Measurements from ENCODE around the gene TEX19.
"Not testable (repeated sequence)": the region's sequence is repeated elsewhere in the genome, so short reads cannot be mapped to it uniquely, and the experiment has no call there.

Gene TEX19

GRCh38 chr17:82334622-82335394 is 24.2 kb upstream of the TEX19 start:
- DNase-seq (ENCODE audit: low read depth in 2 of 2), result no peak

- DNase-seq (ENCODE audit: low read depth in 2 of 2), result no peak
Observed at GRCh38 chr17:82338858-82339633, 20.0 kb upstream of the TEX19 start.

GRCh38 chr17:82339634-82340580 is 19.1 kb upstream of the TEX19 start:
- no peak for DNase-seq (ENCODE audit: low read depth in 2 of 2)

- DNase-seq (ENCODE audit: low read depth in 2 of 2), result no peak
Observed at GRCh38 chr17:82342361-82343079, 16.5 kb upstream of the TEX19 start.

GRCh38 chr17:82343560-82343959 is 15.5 kb upstream of the TEX19 start:
- no peak for DNase-seq (ENCODE audit: low read depth in 2 of 2)

- no peak for DNase-seq (ENCODE audit: low read depth in 2 of 2)
Observed at GRCh38 chr17:82344175-82344907, 14.7 kb upstream of the TEX19 start.

- no peak for DNase-seq (ENCODE audit: low read depth in 2 of 2)
Observed at GRCh38 chr17:82345151-82345976, 13.7 kb upstream of the TEX19 start.

GRCh38 chr17:82346342-82347300 is 12.4 kb upstream of the TEX19 start:
- no peak for DNase-seq (ENCODE audit: low read depth in 2 of 2)

GRCh38 chr17:82347994-82348393 is 11.1 kb upstream of the TEX19 start:
- DNase-seq (ENCODE audit: low read depth in 2 of 2), result not testable (repeated sequence)

GRCh38 chr17:82348434-82348833 is 10.6 kb upstream of the TEX19 start:
- no peak for DNase-seq (ENCODE audit: low read depth in 2 of 2)

GRCh38 chr17:82348866-82349265 is 10.2 kb upstream of the TEX19 start:
- no peak for DNase-seq (ENCODE audit: low read depth in 2 of 2)

- DNase-seq (ENCODE audit: low read depth in 2 of 2), result no peak
Observed at GRCh38 chr17:82349287-82349701, 9.8 kb upstream of the TEX19 start.

- DNase-seq (ENCODE audit: low read depth in 2 of 2), result no peak
Observed at GRCh38 chr17:82350182-82351030, 8.6 kb upstream of the TEX19 start.

GRCh38 chr17:82351254-82351712 is 7.8 kb upstream of the TEX19 start:
- DNase-seq (ENCODE audit: low read depth in 2 of 2), result no peak

- DNase-seq (ENCODE audit: low read depth in 2 of 2), result peak; percentile 49 to 69
Observed at GRCh38 chr17:82351713-82352488, 7.1 kb upstream of the TEX19 start.

GRCh38 chr17:82353484-82353883 is 5.6 kb upstream of the TEX19 start:
- no peak for DNase-seq (ENCODE audit: low read depth in 2 of 2)

Data from stimulated activated CD8-positive, alpha-beta memory T cell treated with anti-CD3 and anti-CD28 coated beads, Interleukin-2, amount 100 ng/mL, for 1 hour (primary cell).